Smooth muscle cell (in vitro differentiated cells): ENCODE results near the gene GRIA3. TPM values are rescaled to one million over a fixed set of nuclear protein-coding genes. Genes with fewer than 3 reads are reported as not detected.

Experiments
- DNase-seq: peaks from one replicate; lab custom pipeline; 2025; ENCODE audit not compliant: unreplicated experiment; lab: John Stamatoyannopoulos, UW
- H2AFZ ChIP-seq: fragments of 200-600 bp; sonication (generic); 2 replicates; pipeline ENCODE4 v1.6.0; 2016; ENCODE audit warnings: antibody characterized with exemption, low read depth, mild to moderate bottlenecking
- H3F3A ChIP-seq: fragments of 200-600 bp; sonication (generic); 2 replicates; pipeline ENCODE4 v1.6.0; 2017; ENCODE audit warnings: antibody characterized with exemption, low read depth
- H3K27ac ChIP-seq: fragments of 200-600 bp; sonication (generic); 2 replicates; pipeline ENCODE4 v1.5.1; 2016; ENCODE audit warnings: low read depth, mild to moderate bottlenecking
- H3K27me3 ChIP-seq: fragments of 200-600 bp; sonication (generic); 2 replicates; pipeline ENCODE4 v1.6.1; 2016; ENCODE audit warnings: low read depth, mild to moderate bottlenecking
- H3K36me3 ChIP-seq: fragments of 200-600 bp; sonication (generic); 2 replicates; pipeline ENCODE4 v1.5.1; 2016; ENCODE audit warnings: low read depth
- H3K4me1 ChIP-seq: fragments of 200-600 bp; sonication (generic); 2 replicates; pipeline ENCODE4 v1.5.1; 2016; ENCODE audit warnings: low read depth
- H3K4me2 ChIP-seq: fragments of 200-600 bp; sonication (generic); 2 replicates; pipeline ENCODE4 v1.6.0; 2016; ENCODE audit warnings: mild to moderate bottlenecking
- H3K4me3 ChIP-seq: fragments of 200-600 bp; sonication (generic); 2 replicates; pipeline ENCODE4 v1.5.1; 2016; ENCODE audit warnings: mild to moderate bottlenecking
- H3K79me2 ChIP-seq: fragments of 200-600 bp; sonication (generic); 2 replicates; pipeline ENCODE4 v1.6.0; 2016; ENCODE audit warnings: low read depth, mild to moderate bottlenecking
- H3K9ac ChIP-seq: fragments of 200-600 bp; sonication (generic); 2 replicates; pipeline ENCODE4 v1.6.0; 2016; ENCODE audit warnings: low read depth
- H3K9me3 ChIP-seq: fragments of 200-600 bp; sonication (generic); replicated peaks from 2 replicates; pipeline ENCODE4 v1.5.1; 2016; ENCODE audit warnings: low read depth
- H4K20me1 ChIP-seq: fragments of 200-600 bp; sonication (generic); 2 replicates; pipeline ENCODE4 v1.6.0; 2016; ENCODE audit warnings: low read depth
- WGBS: methylation state at CpG from one replicate; pipeline ENCODE4 v1.1.7; 2016; ENCODE audit warnings: low lambda C conversion rate; 5-methylcytosine and 5-hydroxymethylcytosine counted together
- polyA plus RNA-seq: library from polyadenylated mRNA; unstranded; fragments of >200 nt; fragmentation: Nextera tagmentation; extraction: Ambion mirVana; gene quantifications from 2 replicates; pipeline ENCODE4 v1.2.1, GENCODE V29; 2016
- total RNA-seq: library from RNA; depleted of rRNA; stranded (reverse); fragments of >200 nt; gene quantifications from 2 replicates; pipeline ENCODE4 v1.2.3, GENCODE V29; 2014
- TF ChIP-seq, protein P1 (sequence below): fragments of 200-600 bp; sonication (generic); IDR thresholded peaks from 2 replicates; pipeline ENCODE4 v1.5.1; 2017; ENCODE audit warnings: borderline replicate concordance, mild to moderate bottlenecking, antibody characterized with exemption; ENCODE audit not compliant: insufficient read depth, poor library complexity, severe bottlenecking

Gene GRIA3
- total and polyA plus RNA-seq, 2 experiments from 2014 or later = 7.2 to 12.7 TPM

DNA sequence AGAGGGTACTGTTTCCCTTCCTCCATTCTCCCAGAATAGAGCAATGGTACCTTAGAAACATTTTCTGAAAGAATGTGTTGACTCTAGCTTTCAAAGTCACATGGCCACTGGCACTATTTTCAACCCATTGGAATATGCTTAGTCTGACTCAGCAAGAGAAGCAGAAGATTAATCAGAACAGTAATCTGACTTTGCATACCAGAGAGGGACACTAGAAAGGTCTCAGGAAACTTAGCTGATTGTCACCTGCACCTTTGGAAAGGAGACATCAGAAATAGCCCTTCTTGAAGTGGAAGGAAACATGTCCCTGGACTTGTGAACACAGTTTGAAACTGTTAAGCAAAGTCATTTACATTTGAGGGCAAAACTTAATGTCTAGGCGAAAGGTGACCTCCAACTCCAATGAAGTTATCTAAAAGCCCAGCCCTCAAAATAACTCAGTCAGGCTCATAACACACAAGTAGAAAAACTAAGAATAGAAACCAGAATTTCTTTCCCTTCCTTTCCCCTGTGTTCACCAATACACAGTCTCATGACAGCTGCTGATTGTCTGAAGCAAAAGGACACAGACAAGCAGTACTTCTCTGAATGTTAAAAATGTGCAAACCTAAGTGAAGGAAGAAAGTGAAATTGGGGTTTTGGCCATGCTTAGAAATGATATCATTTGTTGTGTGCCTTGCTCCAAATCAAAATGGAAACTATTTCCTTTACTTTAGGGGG, 270.8 kb downstream of the GRIA3 start:
- H3K79me2 ChIP-seq = no peaks in the 10 kb centered on the region
- 71% methylated on average over 1 of the region's 1 CpG for WGBS
- TF ChIP-seq, protein P1, sequence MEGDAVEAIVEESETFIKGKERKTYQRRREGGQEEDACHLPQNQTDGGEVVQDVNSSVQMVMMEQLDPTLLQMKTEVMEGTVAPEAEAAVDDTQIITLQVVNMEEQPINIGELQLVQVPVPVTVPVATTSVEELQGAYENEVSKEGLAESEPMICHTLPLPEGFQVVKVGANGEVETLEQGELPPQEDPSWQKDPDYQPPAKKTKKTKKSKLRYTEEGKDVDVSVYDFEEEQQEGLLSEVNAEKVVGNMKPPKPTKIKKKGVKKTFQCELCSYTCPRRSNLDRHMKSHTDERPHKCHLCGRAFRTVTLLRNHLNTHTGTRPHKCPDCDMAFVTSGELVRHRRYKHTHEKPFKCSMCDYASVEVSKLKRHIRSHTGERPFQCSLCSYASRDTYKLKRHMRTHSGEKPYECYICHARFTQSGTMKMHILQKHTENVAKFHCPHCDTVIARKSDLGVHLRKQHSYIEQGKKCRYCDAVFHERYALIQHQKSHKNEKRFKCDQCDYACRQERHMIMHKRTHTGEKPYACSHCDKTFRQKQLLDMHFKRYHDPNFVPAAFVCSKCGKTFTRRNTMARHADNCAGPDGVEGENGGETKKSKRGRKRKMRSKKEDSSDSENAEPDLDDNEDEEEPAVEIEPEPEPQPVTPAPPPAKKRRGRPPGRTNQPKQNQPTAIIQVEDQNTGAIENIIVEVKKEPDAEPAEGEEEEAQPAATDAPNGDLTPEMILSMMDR = no peak
- H3F3A ChIP-seq = no peaks in the 10 kb centered on the region
- no peak overlapping the region for H3K9ac ChIP-seq
- no peak overlapping the region for H3K4me2 ChIP-seq
- H3K36me3 ChIP-seq = no peaks in the 10 kb centered on the region
- H2AFZ ChIP-seq = no peak overlapping the region
- H3K4me3 ChIP-seq = no peak overlapping the region
- no peaks in the 10 kb centered on the region for H3K27me3 ChIP-seq
- no peak for DNase-seq
- H3K9me3 ChIP-seq = no peaks in the 10 kb centered on the region
- H3K4me1 ChIP-seq = no peaks in the 10 kb centered on the region
- no peak overlapping the region for H3K27ac ChIP-seq
- H4K20me1 ChIP-seq = no peaks in the 10 kb centered on the region

- H3F3A ChIP-seq = no peaks in the 10 kb centered on the region
- H4K20me1 ChIP-seq = no peaks in the 10 kb centered on the region
- H3K27me3 ChIP-seq = no peaks in the 10 kb centered on the region
- no peak overlapping the region for H3K27ac ChIP-seq
- no peaks in the 10 kb centered on the region for H3K9me3 ChIP-seq
- no peaks in the 10 kb centered on the region for H3K36me3 ChIP-seq
- H2AFZ ChIP-seq = no peak overlapping the region
- H3K4me3 ChIP-seq = no peak overlapping the region
- DNase-seq = no peak
- H3K4me1 ChIP-seq = no peaks in the 10 kb centered on the region
- no peaks in the 10 kb centered on the region for H3K79me2 ChIP-seq
- no peak overlapping the region for H3K4me2 ChIP-seq
- WGBS = 41% methylated on average over 1 of the region's 1 CpG
- no peak overlapping the region for H3K9ac ChIP-seq
- TF ChIP-seq, protein P1 = no peak
These were observed 271.6 kb downstream of the GRIA3 start for GRCh38 chrX:123455693-123456092.

- Histone ChIP-seq H3K27ac (no peak overlapping the region), H3K27me3 (no peaks in the 10 kb centered on the region), H3K79me2 (no peaks in the 10 kb centered on the region), H3K9me3 (no peaks in the 10 kb centered on the region), H3F3A (no peaks in the 10 kb centered on the region), H3K4me2 (no peak overlapping the region), H3K4me1 (no peaks in the 10 kb centered on the region), H3K4me3 (no peak overlapping the region), H3K9ac (no peak overlapping the region), H4K20me1 (no peaks in the 10 kb centered on the region), H3K36me3 (no peaks in the 10 kb centered on the region), H2AFZ (no peak overlapping the region)
- TF ChIP-seq, protein P1 = no peak
- WGBS = 82% methylated on average over 10 of the region's 10 CpGs
- no peak for DNase-seq
These were observed 280.6 kb downstream of the GRIA3 start for GRCh38 chrX:123464709-123465108.

GRCh38 chrX:123468481-123468880, 284.4 kb downstream of the GRIA3 start:
- no peaks in the 10 kb centered on the region for H3F3A ChIP-seq
- no peaks in the 10 kb centered on the region for H3K27me3 ChIP-seq
- H3K36me3 ChIP-seq = no peaks in the 10 kb centered on the region
- H4K20me1 ChIP-seq = no peaks in the 10 kb centered on the region
- TF ChIP-seq, protein P1 = no peak
- no peak overlapping the region for H3K9ac ChIP-seq
- no peak overlapping the region for H2AFZ ChIP-seq
- H3K27ac ChIP-seq = no peak overlapping the region
- H3K4me2 ChIP-seq = no peak overlapping the region
- H3K9me3 ChIP-seq = no peaks in the 10 kb centered on the region
- no peak for DNase-seq
- H3K79me2 ChIP-seq = no peaks in the 10 kb centered on the region
- no peak overlapping the region for H3K4me3 ChIP-seq
- WGBS = 58% methylated on average over 4 of the region's 4 CpGs
- no peaks in the 10 kb centered on the region for H3K4me1 ChIP-seq
